Skin epidermis (tissue), 12 donors: ENCODE results near the gene EBF3.

ENCODE experiments used
- H3K27ac ChIP-seq, 21 experiments: fragments of 200-600 bp; sonication (generic) in 11 of 21; one replicate each; pipeline ENCODE4 v1.5.0; 2020; ENCODE audit warnings: mild to moderate bottlenecking in 3 of 21, inconsistent platforms in 2 of 21, moderate library complexity in 2 of 21
- H3K4me3 ChIP-seq, 7 experiments: fragments of 200-600 bp; sonication (generic) in 2 of 7; one replicate each; pipeline ENCODE4 v1.5.0; 2020; ENCODE audit warnings: inconsistent platforms in 2 of 7, mild to moderate bottlenecking in 2 of 7, moderate library complexity in 1 of 7

EBF3 gene

DNA sequence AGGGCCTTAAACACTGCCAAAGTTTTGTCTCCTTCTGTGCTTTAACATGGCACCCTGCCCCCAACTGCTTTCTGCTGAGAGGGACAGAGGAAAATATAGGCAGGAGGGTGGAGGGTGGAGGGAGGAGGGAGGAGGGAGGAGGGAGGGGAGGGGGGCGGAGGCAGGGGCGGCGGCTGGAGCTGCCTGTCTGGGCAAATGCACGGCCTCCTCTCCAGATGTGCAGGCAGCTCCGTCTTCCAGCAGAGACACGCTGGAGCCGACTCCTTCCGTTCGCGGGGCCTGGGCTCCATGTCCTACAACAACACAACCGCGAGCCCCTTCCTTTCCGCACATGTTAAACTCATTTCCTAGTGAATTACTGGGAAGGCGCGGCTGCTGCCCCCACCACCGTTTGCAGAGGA is 14.2 kb downstream of the EBF3 start:
- Histone ChIP-seq H3K27ac (peak overlapping the region in 1 of 21 experiments; percentile 56), H3K4me3 (no peak overlapping the region)

DNA sequence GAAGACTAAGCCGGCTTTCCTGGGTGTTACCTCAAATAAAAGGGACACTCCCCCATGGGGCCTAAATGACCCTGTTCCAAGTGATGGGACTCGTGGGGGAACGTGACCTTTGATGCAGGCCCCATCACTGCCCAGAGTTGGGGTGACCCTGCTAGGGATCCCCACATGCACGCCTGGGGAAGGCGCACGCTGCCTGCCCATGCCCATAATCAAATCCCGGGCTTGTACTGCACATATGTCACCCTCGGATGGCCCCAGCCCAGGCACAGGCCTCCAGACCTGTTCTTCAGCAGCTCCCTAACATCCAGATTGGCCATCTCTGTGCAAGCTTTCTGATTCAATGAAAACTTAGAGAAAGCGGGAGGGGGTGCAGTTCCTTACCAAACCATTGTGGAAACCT is 14.7 kb downstream of the EBF3 start:
- Histone ChIP-seq H3K4me3 (no peak overlapping the region), H3K27ac (no peak overlapping the region)

DNA sequence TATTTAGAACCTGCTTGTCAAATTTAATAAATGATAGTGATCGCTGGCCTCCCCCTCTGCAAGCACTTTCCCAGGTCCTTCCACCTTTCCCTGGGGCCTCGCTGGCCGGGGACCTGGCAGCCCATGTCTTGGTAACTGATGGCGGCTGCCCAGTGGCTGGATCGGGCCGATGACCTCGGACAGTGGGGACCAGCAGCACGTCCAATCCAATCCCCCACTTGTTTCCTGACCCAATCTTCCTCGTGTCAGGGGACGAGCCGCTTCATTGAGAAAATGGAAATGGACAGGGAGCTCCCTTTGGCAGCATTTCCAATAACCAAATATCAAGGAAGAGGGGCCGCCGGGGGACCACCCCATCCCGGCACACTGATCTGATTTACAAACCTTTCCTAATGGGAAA is 17.2 kb downstream of the EBF3 start:
- peak overlapping the region in 1 of 21 experiments; percentile 59 for H3K27ac ChIP-seq
- no peak overlapping the region for H3K4me3 ChIP-seq

DNA sequence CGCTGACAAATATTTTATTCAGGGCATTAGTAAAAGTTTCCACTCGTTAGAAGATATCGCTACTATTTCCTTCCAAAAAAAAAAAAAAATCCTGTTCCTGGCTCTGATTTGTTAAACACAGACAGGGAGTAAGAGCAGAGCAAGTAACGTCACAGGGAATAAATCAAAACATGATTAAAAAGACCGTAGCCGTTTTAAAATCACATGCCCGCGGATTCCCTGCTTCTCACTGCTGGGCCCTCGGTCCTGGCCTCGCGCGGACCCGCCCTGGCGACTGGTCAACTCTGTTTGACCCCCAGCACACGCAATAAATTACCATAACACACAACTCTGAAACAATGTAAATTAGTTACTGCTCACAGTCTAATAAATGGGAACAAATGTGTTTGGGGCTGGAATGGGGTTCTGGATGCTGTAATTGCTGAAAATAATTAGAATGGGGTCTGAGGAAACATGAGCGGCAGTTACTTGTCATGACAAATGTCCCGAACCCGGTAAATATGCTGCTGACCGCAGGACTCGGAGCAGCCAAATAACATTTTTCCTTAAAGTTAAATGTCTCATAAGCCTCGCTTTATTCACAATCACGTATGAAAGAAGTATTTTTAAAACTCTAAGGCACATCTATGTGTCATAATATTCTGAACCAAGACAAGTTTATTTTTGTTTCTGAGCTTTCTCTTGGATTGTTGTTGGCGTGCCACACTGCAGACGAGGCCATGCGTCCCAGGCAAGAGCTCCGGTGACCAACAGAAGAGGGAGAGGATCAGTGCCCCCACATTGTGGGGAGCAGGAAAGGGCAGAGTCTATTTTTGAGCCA is 17.9 kb downstream of the EBF3 start:
- no peak overlapping the region for H3K4me3 ChIP-seq
- H3K27ac ChIP-seq = peak overlapping the region in 3 of 21 experiments; percentile 43 to 59 (median 51)

DNA sequence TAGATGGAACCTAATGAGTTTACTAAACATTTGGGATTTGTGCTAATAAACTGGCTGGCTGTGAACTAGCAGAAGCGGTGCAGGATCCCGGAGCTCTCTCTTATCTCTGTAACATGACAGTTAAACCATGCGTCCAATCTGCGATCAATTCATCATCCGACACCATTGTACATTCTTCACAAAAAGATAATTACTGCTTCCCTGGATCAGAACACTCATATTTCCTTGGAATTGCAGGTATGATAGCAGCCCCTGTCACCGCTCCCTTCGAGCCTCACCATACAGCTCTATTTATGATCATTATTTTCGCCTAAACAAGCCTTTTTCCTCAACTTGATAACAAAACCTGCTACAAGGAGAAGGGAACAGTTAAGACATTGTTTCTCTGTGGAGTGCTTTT is 18.5 kb downstream of the EBF3 start:
- H3K4me3 ChIP-seq = no peak overlapping the region

DNA sequence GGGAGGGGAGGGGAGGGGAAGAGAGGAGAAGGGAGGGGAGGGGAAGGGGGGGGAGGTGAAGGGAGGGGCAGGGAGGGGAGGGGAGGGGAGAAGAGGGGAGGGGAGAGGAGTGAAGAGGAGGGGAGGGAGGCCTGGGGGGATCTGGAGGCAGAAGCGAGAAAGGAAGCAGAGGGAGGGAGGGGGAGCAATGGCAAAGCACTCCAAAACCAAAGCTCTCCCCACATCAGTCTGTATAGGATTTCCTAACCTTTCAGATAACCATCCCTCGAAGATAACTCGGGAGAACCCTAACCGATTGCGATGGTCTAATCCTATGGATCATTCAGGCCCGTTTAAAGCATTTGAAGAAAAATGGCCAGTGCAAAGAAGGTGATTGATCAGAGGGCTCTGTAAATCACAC is 19.0 kb downstream of the EBF3 start:
- H3K4me3 ChIP-seq = no peak overlapping the region
- peak overlapping the region in 1 of 21 experiments; percentile 6 for H3K27ac ChIP-seq

More for the DNA sequence above, 18.5 kb downstream of the EBF3 start:
- peak overlapping the region in 3 of 21 experiments; percentile 6 to 51 (median 43) for H3K27ac ChIP-seq

DNA sequence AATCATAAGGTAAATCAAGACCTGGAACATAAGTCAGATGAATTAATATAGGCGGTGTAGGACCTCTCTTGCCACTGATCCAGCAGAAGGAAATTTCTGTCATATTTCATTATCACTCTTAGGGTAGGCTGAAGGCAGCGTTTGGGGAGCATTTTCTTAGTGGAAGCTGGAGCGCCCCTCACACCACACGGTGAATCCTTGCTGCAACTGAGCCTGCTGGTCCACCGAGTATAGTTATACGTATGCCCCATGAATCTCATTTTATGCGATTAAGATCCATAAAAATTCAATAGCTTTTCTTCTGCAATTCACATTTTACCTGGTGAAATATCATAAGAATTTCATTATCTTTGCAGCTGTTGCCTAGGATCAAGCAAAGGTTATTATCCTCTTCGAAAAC is 19.6 kb downstream of the EBF3 start:
- H3K27ac ChIP-seq = no peak overlapping the region

DNA sequence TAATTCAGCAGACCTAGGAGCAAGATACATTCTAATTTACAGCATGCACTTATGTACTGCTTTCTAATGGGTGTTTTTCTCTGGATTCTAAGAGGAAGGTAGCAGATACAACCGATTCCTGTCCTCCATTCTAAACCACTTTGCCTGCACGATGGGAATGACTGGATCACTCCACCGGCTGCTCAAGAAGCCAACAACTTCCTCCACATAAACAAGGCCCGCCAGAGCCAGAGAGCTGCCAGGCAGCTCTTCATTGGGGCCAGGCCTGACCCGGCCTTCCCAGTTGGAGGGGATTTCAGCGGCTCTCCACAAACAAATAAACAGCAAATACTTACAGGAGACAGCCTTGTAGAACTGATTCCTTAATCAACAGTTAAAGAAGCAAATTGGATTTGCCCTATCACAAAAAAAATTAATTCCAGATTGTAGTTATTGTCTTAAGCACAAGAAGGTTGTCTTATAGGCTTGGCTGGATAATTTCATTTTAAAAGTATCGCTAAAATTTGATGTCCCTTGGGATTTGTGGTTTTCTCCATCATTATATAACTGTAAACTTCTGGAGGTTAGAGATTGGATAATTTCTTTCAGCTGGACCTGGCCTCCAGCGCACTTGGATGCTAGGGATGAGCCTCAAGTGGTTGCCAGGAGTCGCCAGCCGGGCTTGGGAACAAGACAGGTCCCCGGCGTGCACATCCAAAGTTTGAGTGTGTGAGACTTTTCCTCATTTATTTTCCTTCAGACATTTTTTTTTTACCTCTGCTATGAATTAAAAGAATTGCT is 20.9 kb downstream of the EBF3 start:
- Histone ChIP-seq H3K27ac (no peak overlapping the region), H3K4me3 (no peak overlapping the region)

More for the DNA sequence above, 19.6 kb downstream of the EBF3 start:
- no peak overlapping the region for H3K4me3 ChIP-seq

DNA sequence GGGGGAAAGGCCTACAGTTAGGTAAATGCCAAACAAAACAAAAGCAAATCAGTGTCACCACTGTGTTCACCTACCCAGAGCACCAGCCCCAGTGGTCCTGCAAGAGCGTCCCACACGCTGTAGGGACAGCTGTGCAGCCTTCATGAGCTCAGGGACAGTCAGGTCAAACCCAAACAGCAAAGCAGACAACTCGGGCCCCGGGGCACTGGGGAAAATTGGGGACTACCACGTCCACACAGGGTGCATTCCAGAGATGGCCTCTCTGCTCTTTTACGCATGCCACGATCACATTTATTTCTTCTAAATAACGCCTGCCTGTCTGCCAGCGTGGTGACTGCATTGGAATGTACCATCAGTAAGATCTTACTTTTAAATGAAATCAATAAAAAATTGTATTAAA is 21.7 kb downstream of the EBF3 start:
- H3K27ac ChIP-seq = no peak overlapping the region

DNA sequence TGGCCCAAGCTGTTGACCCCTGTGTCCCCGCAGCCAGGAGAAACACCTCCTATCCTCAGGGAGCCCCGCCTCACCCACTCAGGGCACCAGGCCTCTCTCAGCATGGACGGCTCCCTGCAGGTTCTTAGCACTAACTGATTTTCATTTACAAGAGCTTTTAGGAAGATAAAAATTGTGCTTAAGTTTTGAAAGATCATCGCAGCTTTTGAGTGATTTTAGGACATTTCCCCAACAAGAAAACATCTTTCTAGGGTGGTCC is 22.1 kb downstream of the EBF3 start:
- Histone ChIP-seq H3K4me3 (no peak overlapping the region), H3K27ac (no peak overlapping the region)

More for the DNA sequence above, 21.7 kb downstream of the EBF3 start:
- no peak overlapping the region for H3K4me3 ChIP-seq

DNA sequence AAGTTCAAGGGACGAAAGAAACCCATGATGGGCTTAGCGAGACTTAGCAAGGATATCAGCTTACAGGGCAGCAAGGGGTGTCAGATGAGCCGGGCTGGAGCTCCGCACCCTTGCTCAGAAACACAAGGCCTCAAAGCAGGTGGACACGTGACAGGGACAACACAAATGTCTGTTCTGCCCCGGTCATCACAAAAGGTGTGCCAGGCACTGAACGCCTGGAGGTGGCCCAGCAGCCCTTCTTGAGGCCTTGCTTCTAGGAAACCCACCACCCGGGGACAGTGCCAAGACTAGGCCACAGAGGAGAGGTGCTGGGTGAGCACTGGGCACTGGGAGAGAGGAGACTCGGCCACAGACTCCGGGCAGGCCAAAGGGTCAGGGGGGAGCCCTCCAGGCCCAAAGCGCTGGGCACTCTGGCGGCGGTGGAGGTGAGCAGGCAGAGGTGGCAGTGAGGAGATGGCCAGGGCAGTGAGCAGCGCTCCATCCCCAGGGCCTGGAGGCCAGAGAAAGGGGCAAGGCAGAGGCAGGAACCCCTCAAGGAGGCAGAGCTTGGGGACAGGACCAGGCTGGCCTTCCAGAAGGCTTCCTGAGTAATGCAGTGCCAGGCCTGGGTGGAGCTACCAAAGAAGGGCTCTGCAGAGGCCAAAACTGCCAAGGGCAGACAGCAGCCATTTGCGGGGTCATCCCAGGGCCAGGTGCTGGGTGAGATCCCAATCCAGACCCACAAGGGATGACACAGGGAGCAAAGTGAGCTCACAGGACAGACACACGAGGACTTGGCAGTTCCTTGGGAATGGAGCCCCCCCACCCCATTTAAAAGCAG is 22.7 kb downstream of the EBF3 start:
- Histone ChIP-seq H3K4me3 (no peak overlapping the region), H3K27ac (no peak overlapping the region)

DNA sequence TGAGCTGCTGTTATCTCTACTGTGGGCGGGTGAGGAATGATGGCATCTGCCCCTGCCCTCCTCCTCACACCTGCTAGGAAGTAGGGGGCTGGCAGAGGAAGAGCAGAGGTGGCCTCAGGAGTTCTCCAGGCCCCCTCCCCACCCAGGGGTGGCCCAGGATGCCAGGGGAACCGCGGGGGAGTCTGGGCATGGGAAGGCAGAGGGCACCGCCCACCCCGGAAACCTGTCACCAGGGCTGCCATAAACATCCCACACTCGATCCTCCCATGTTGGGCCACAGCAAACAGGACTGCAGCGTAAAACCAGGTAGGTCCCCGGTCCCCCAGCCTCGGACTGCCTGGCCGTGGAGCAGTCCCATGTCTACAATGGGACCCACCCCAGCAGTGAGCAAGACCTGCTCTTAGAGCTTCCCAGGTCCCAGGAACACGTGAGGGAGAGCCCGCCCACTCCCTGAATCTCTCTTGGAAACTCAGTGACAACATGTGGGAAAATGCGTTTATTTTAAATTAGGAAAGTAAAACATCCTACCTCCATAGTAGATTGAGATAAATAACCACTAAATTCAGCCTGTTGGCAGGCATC is 23.4 kb downstream of the EBF3 start:
- Histone ChIP-seq H3K27ac (no peak overlapping the region), H3K4me3 (no peak overlapping the region)

DNA sequence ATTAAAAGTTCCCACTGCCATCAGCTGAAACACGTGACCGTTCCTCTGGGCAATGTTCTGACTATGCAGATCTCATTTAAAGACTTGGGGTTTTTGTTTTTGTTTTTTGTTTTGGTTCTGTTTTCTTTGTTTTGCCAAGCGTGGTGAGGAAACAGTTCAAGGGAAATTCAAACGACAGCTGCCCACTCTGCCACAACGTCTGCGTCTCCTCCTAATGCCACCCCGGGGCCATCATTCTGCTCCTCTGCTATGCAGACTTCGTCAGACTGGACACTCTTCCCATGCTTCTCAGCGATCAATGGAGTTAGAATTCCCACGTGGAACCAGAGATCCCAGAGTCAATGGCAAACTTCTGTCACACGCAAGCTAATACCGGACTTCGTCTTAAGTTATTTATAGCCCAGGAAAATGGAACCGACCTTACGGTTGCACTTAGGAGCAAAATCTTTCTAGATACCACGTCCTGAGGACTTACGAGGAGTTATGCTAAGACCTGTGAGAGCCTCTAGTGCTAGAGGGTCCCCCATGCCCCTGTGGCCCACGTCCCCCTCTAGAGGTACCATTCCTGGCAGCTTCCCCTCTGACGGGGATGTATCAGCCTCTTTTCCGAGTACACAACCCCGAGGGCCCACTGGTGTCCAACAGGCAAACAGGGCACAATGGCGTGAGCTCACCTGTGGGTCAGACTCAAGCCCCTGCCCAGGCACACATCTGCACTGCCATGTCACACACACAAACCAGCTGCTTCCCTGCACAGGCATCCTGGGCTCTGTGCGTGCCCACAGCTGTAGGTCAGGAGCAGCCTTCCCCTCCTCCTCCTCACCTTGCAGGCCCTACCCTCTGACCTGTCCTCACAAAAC is 24.4 kb downstream of the EBF3 start:
- H3K4me3 ChIP-seq = no peak overlapping the region
- H3K27ac ChIP-seq = no peak overlapping the region

DNA sequence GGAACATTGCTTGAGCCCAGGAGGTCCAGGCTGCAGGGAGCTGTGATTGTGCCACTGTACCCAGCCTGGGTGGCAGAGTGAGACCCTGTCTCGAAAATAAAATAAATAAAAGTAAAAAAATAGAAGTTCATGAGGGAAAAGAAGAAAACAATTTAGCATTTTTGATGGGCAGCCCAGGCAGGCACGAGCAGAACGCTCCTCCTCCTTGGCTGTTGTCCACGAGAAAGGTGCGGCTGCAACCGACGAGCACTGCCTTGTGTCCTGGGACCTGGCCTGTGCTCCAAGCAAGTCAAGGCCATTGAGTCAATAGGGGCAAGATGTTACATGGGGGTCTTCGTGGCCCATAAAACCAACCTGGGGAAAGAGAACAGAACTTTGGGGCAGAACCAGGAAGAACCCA is 25.6 kb downstream of the EBF3 start:
- no peak overlapping the region for H3K4me3 ChIP-seq
- H3K27ac ChIP-seq = no peak overlapping the region

DNA sequence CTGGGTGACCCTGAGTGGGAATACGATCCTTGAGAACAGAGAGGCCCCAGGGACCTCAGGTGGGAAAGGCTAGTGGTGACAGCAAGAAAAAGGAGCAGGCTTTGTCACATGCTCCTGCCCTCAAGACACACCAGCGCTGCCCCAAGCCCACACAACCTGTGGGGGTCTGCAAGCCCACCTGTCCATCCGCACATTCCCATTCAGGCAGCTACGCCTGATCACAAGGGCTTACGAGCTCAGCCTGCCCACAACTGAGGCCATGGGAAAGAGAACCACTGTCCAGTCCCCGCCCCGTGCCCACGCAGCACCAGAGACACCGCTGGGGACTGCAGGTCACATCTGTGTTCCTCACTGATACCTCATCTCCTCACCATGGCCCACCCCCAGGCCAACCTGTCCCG is 26.7 kb downstream of the EBF3 start:
- H3K4me3 ChIP-seq = no peak overlapping the region
- H3K27ac ChIP-seq = no peak overlapping the region

DNA sequence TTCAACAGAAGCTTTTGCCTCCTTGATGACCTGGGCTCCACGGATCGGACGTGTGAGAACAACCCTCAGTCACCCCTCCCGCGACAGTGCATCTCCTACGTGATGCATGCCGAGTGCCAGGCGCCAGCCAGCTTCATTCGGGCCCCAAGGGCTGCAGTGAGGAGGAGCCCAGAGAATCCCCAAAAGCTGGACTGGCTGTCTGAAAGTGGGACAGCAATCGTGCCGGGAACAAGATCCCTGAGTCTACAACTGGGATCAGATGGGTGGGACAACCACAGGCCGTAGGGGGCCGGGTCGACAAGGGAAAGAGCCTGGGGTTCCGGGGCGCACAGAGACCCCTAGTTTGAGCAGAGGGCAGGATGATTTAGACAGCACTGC is 27.2 kb downstream of the EBF3 start:
- no peak overlapping the region for H3K27ac ChIP-seq
- H3K4me3 ChIP-seq = no peak overlapping the region

DNA sequence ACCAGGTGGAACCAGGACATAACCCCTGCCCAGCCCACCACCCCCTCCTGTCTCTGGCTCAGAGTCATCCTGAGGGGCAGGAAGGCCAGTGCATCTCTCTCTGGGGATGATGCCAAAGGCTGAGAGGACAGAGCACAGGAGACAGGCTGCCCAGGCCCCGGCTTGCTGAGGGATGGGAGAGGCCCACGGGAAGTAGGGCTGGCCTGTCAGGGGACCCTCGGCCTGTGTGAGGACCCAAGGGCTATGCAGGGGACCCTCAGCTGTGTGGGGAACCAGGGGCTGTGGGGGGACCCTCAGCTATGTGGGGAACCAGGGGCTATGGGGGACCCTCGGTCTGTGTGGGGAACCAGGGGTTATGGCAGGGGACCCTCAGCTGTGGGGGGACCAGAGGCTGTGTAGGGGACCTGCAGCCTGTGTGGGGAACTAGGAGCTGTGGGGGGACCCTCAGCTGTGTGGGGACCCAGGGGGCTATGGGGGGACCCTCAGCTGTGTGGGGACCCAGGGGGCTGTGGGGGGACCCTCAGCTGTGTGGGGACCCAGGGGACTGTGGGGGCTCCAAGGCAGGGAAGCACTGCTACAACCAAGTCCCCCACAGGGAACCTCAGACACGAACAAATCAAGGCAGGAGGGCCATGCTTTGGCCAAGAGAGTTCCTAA is 27.7 kb downstream of the EBF3 start:
- Histone ChIP-seq H3K4me3 (no peak overlapping the region), H3K27ac (no peak overlapping the region)

DNA sequence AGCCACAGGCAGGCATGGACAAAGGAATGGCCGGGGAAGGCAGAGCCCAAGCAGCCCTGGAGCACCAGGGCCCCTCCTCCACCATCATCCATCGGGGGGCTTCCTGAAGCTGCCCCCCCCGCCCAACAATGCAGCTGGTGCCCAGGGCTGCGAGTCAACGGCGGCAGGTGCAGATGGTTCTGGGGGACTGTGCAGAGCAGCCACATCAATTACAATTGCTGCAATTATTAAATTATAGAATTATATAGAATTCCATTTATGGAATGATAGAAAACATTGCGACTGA is 28.3 kb downstream of the EBF3 start:
- H3K27ac ChIP-seq = no peak overlapping the region
- no peak overlapping the region for H3K4me3 ChIP-seq
